DND-41 (cell line): ENCODE results near the gene OR7D4.
"Not testable (repeated sequence)": the region's sequence is repeated elsewhere in the genome, so short reads cannot be mapped to it uniquely, and the experiment has no call there.

Experiments
- ATAC-seq: fragments of 200-7000 bp; cut with Tn5 transposase; 3 replicates; pipeline ENCODE4 v1.9.1; 2021; ENCODE audit warnings: low read depth; ENCODE audit not compliant: insufficient read depth
- DNase-seq: peaks from one replicate; pipeline ENCODE4 v3.0.0-alpha.2; 2020
- H2AFZ ChIP-seq: 2 replicates; pipeline ENCODE4 v1.6.0; 2012; ENCODE audit warnings: low read depth, low read length
- H3K27ac ChIP-seq: 2 replicates; pipeline ENCODE4 v1.5.1; 2012; ENCODE audit warnings: low read length, inconsistent platforms
- H3K27me3 ChIP-seq: fragments of 200-600 bp; sonication (generic); 2 replicates; pipeline ENCODE4 v1.6.0; 2012; ENCODE audit warnings: low read length, mild to moderate bottlenecking, inconsistent platforms; ENCODE audit not compliant: insufficient read depth, poor library complexity
- H3K36me3 ChIP-seq: 2 replicates; pipeline ENCODE4 v1.5.1; 2012; ENCODE audit warnings: low read length, inconsistent platforms; ENCODE audit not compliant: insufficient read depth
- H3K4me1 ChIP-seq: 2 replicates; pipeline ENCODE4 v1.5.1; 2012; ENCODE audit warnings: mild to moderate bottlenecking, low read length; ENCODE audit not compliant: insufficient read depth
- H3K4me2 ChIP-seq: 2 replicates; pipeline ENCODE4 v1.6.0; 2012; ENCODE audit warnings: mild to moderate bottlenecking, moderate library complexity, low read length, inconsistent platforms; ENCODE audit not compliant: insufficient read depth
- H3K4me3 ChIP-seq, 2 experiments: fragments of 200-600 bp in 1 of 2; shearing (Covaris generic) in 1 of 2; 2 replicates each; pipeline ENCODE4 v1.5.1; 2012 to 2016; ENCODE audit warnings: inconsistent platforms in 2 of 2, low read length in 2 of 2, mild to moderate bottlenecking in 2 of 2, low read depth in 1 of 2, moderate library complexity in 1 of 2
- H3K79me2 ChIP-seq: 2 replicates; pipeline ENCODE4 v1.6.0; 2012; ENCODE audit warnings: low read length, inconsistent platforms; ENCODE audit not compliant: insufficient read depth
- H3K9ac ChIP-seq: 2 replicates; pipeline ENCODE4 v1.6.0; 2012; ENCODE audit warnings: low read depth, mild to moderate bottlenecking, inconsistent platforms, low read length, moderate library complexity
- H3K9me3 ChIP-seq: 2 replicates; pipeline ENCODE4 v1.5.1; 2012; ENCODE audit warnings: low read length, moderate library complexity, mild to moderate bottlenecking, inconsistent platforms; ENCODE audit not compliant: insufficient read depth, severe bottlenecking
- H4K20me1 ChIP-seq: 2 replicates; pipeline ENCODE4 v1.6.0; 2012; ENCODE audit warnings: low read length; ENCODE audit not compliant: insufficient read depth
- EZH2 ChIP-seq: IDR thresholded peaks from 3 replicates; pipeline ENCODE4 v1.6.1; 2012; ENCODE audit warnings: borderline replicate concordance, low read depth, mild to moderate bottlenecking, moderate library complexity, low read length, inconsistent platforms; ENCODE audit not compliant: severe bottlenecking
- TF ChIP-seq, protein P1 (sequence below): IDR thresholded peaks from 2 replicates; pipeline ENCODE4 v1.5.1; 2012; ENCODE audit warnings: borderline replicate concordance, low read length, moderate library complexity, mild to moderate bottlenecking; ENCODE audit not compliant: poor library complexity, severe bottlenecking; ENCODE audit errors: extremely low read depth

Gene OR7D4

DNA sequence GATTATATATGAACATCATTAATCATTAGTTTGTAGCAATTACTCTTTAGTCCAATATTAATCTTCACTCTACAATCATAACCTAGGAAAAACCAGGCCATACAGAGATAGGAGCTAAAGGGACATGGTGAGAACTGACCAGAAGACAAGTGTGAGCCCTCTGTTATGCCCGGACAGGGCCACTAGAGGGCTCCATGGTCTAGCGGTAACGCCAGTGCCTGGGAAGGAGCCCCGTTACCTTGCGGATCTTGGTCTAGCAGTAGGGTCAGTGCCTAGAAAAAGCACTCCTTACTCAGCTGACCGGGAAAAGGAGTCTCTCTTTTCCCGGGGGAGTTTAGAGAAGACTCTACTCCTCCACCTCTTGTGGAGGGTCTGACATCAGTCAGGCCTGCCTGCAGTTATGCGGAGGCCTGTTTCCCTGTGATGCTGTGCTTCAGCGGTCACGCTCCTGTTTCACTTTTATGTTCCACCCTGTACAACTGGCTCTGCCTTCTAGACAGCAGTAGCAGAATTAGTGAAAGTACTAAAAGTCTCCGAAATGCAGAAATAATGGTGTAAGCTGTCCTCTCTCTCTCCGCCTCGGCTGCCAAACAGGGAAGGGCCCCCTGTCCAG, 13.8 kb downstream of the OR7D4 start:
- H3K9ac ChIP-seq, result 0 out of 2 replicates have a peak overlapping the region, but pooled peaks have one; percentile 16
- H2AFZ ChIP-seq, result peak overlapping the region; percentile 69
- peak overlapping the region; percentile 61 for H3K4me2 ChIP-seq
- no peak overlapping the region for H3K27ac ChIP-seq
- H3K36me3 ChIP-seq, result no peaks in the 10 kb centered on the region
- no peaks in the 10 kb centered on the region for H3K79me2 ChIP-seq
- no peaks in the 10 kb centered on the region for H3K27me3 ChIP-seq
- DNase-seq (peak; percentile 64), ATAC-seq (peak; percentile 80)
- H3K4me3 ChIP-seq, result peak overlapping the region in 1 of 2 experiments; percentile 41; a peak in 2 of 4 replicates
- TF ChIP-seq, protein P1, sequence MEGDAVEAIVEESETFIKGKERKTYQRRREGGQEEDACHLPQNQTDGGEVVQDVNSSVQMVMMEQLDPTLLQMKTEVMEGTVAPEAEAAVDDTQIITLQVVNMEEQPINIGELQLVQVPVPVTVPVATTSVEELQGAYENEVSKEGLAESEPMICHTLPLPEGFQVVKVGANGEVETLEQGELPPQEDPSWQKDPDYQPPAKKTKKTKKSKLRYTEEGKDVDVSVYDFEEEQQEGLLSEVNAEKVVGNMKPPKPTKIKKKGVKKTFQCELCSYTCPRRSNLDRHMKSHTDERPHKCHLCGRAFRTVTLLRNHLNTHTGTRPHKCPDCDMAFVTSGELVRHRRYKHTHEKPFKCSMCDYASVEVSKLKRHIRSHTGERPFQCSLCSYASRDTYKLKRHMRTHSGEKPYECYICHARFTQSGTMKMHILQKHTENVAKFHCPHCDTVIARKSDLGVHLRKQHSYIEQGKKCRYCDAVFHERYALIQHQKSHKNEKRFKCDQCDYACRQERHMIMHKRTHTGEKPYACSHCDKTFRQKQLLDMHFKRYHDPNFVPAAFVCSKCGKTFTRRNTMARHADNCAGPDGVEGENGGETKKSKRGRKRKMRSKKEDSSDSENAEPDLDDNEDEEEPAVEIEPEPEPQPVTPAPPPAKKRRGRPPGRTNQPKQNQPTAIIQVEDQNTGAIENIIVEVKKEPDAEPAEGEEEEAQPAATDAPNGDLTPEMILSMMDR, result peak; percentile 84
- no peak for TF ChIP-seq EZH2
- H3K9me3 ChIP-seq, result no peaks in the 10 kb centered on the region
- peaks cover 5% of the 10 kb centered on the region; the same call in 1 of the 2 replicates for H3K4me1 ChIP-seq
- no peaks in the 10 kb centered on the region for H4K20me1 ChIP-seq

DNA sequence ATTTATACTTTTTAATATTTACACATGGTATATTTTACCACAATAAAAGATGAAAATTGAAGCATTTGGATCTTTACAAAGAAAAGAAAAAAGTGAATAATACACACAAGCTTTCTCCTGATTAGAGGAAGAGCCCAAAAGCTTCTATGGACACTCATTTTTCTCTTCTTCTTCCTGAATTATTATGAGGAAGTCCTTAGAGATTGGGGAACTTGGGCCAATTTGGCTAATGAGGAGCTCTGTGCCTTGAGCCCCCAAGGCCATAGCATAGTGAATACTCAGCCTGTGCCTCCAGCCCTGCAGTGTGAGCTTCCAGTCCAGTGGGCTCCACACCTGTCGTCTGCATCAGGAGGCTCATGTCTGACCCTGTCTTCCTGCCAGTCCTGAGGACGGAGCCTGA, 21.3 kb downstream of the OR7D4 start:
- not testable (repeated sequence) for H3K27ac ChIP-seq, H3K9me3 ChIP-seq, H3K36me3 ChIP-seq, ATAC-seq, H4K20me1 ChIP-seq, H3K9ac ChIP-seq, H3K4me3 ChIP-seq, H3K27me3 ChIP-seq, DNase-seq, H3K79me2 ChIP-seq, H2AFZ ChIP-seq, H3K4me2 ChIP-seq, H3K4me1 ChIP-seq

DNA sequence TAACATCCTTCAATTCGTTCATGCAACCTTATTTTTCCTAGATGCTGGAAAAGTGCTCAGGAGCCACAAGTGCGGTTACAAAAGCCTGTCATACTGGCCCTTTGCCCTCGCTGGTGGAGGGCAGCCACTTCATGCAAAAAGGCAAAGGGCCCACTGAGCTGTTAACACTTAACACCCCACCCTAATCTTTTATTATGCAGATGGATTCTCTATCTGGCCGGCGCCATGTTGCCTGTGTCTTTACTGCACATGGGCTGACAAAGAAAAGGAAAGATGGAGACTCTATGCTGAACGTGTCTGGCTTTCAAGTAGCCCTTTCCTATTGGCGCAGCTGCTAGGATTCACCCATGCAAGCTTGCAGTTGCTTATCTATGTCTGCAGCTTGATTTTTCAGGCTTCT, 29.9 kb downstream of the OR7D4 start:
- Histone ChIP-seq H2AFZ (no peak overlapping the region), H3K9ac (no peak overlapping the region), H3K4me2 (no peak overlapping the region), H3K79me2 (no peaks in the 10 kb centered on the region), H3K4me3 (no peak overlapping the region), H3K36me3 (no peaks in the 10 kb centered on the region), H3K4me1 (no peaks in the 10 kb centered on the region), H3K9me3 (no peaks in the 10 kb centered on the region), H3K27ac (no peak overlapping the region), H3K27me3 (no peaks in the 10 kb centered on the region), H4K20me1 (no peaks in the 10 kb centered on the region)
- DNase-seq (no peak), ATAC-seq (no peak)
- no peak for TF ChIP-seq EZH2
- TF ChIP-seq, protein P1, result no peak

DNA sequence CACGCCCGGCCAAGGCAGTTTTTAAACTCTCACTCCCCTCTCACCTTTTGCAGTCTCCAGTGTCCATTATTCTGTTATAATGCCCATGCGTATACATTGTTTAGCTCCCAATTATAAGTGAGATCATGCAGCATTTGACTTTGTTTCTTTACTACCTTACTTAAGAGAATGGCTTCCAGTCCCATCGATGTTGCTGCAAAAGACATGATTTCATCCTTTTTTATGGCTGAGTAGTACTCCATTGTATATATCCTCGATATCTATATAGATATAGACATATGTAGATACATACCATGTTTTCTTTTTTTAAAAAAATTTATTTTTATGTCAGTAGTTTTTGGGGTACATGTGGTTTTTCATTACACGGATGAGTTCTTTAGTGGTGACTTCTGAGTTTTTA, 32.2 kb downstream of the OR7D4 start:
- Histone ChIP-seq H4K20me1 (no peaks in the 10 kb centered on the region), H3K9ac (no peak overlapping the region), H3K79me2 (no peaks in the 10 kb centered on the region), H3K36me3 (no peaks in the 10 kb centered on the region), H3K4me2 (no peak overlapping the region), H3K4me3 (no peak overlapping the region), H3K4me1 (no peaks in the 10 kb centered on the region), H3K9me3 (no peaks in the 10 kb centered on the region), H2AFZ (no peak overlapping the region), H3K27ac (no peak overlapping the region), H3K27me3 (no peaks in the 10 kb centered on the region)
- DNase-seq (no peak), ATAC-seq (no peak)
- no peak for TF ChIP-seq EZH2
- TF ChIP-seq, protein P1, result no peak
